ENCODE measurements around the gene PCGF2. TPM values are rescaled to one million over a fixed set of nuclear protein-coding genes. Genes with fewer than 3 reads are reported as not detected.

PCGF2 gene
- total RNA-seq, 1 experiment from 2014 or later, result 0.88 TPM

- DNase-seq (ENCODE audit: low read depth), result no peak
- in situ Hi-C loops (cut with HindIII; ENCODE audit: low pct_unique_long_range_greater_than_20kb, low sequenced_read_pairs), result no loop called here
Measured at GRCh38 chr17:38741461-38741860, 6.7 kb downstream of the PCGF2 start.

DNA sequence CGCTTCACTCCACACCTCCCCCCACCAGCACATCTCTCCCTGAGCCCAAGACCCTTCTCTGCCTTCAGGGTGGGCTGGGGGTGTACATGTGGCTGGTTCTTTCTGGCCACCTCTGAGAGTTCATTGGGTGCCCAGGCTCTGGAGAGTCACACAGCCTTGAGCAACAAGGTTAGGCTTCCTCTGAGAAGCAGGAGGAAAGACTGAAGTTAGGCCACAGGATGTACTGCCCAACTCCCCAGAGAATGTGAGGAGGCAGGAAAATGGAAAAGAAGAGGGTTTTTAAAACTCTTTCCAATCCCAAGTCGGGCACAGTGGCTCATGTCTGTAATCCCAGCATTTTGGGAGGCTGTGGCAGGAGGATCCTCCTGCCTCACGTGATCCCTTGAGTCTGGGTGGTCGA, 7.3 kb downstream of the PCGF2 start:
- no peak for DNase-seq (ENCODE audit: low read depth)
- in situ Hi-C loops (cut with HindIII; ENCODE audit: low pct_unique_long_range_greater_than_20kb, low sequenced_read_pairs), result no loop called here

- no peak for DNase-seq (ENCODE audit: low read depth)
- in situ Hi-C loops (cut with HindIII; ENCODE audit: low pct_unique_long_range_greater_than_20kb, low sequenced_read_pairs), result no loop called here
Measured at GRCh38 chr17:38740044-38740443, 8.1 kb downstream of the PCGF2 start.

- DNase-seq (ENCODE audit: low read depth), result no peak
- in situ Hi-C loops (cut with HindIII; ENCODE audit: low pct_unique_long_range_greater_than_20kb, low sequenced_read_pairs), result no loop called here
Measured at GRCh38 chr17:38739305-38739704, 8.8 kb downstream of the PCGF2 start.

- no peak for DNase-seq (ENCODE audit: low read depth)
- in situ Hi-C loops (cut with HindIII; ENCODE audit: low pct_unique_long_range_greater_than_20kb, low sequenced_read_pairs), result no loop called here
Measured at GRCh38 chr17:38738686-38739085, 9.4 kb downstream of the PCGF2 start.

DNA sequence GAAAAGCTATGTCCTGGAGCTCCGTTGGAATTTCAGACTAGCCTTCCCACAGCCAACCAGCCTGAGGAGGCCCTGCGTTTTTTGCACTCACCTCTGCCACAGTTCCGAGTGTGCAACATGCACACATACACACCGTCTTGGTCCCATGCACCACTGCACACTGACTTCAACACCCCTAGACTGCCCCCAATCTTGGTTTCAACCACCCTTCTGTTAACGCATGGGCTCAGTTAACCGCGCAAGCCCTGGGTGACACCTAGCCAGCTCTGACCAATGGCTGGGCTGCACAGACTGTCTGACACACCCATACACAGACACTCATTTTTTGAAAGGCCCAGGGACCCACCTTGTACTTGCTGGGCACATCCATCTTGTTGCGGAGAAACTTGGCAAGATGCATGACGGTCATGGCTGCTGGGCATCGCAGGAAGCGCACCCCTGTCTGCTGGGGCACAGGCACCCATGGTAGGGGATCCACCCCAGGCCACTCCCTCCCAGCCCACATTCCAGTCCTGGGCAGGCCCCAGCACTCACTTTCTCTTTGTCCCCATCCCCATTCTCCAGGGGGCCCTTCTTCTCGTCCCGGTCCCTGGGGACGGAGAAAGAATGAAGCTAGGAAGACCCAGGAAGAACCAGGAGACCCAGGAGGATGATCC, 10.0 kb downstream of the PCGF2 start:
- in situ Hi-C loops (cut with HindIII; ENCODE audit: low pct_unique_long_range_greater_than_20kb, low sequenced_read_pairs), result no loop called here
- no peak for DNase-seq (ENCODE audit: low read depth)

- peak; percentile 34 for DNase-seq (ENCODE audit: low read depth)
- in situ Hi-C loops (cut with HindIII; ENCODE audit: low pct_unique_long_range_greater_than_20kb, low sequenced_read_pairs), result no loop called here
Measured at GRCh38 chr17:38735161-38735997, 12.8 kb downstream of the PCGF2 start.

DNA sequence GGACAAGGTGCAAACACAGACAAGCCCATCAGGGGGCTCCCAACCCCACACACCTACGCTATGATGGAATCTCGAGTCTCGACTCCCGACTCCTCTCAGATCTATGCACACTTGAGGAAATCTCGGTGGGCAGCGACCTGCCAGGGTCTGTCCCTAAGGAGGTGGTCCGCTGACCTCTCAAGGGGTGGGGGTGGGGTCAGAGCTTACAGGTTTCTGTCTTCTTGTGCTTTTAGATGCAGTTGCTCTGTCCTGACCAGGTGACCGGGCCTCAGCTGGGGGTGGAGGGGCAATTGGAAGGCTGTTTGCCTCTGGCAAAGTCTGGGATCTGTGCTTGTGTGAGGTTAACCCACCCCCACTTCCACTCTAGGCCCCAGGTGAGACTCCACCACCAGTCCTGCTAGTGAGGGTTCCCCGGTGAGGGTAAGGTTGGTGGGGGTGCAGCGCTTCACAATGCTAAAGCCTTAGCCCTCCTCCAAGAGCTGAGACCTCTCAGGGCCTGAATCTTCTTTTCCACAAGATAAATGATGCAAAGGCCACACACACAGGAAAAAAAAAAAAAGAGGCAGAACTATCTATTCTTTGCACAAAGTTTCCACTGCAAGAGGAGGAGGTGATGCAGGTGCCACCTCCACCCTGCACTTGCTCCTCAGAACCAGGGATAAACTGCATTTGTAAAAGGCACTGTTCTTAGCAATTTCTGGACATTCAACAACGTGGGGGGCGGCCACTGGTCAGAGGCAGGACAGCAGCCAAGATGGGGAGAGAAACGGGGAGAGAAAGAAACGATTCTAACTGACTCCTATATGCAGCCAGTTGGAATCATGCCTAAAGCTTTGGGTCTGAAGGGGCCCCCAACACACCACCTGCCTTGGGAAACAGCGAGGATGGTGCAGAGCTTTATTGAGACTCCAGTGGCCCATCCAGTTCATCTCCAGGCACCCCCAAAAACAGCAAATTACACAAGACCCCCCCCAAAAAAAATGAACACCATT, 13.9 kb downstream of the PCGF2 start:
- in situ Hi-C loops (cut with HindIII; ENCODE audit: low pct_unique_long_range_greater_than_20kb, low sequenced_read_pairs), result no loop called here
- no peak for DNase-seq (ENCODE audit: low read depth)

DNA sequence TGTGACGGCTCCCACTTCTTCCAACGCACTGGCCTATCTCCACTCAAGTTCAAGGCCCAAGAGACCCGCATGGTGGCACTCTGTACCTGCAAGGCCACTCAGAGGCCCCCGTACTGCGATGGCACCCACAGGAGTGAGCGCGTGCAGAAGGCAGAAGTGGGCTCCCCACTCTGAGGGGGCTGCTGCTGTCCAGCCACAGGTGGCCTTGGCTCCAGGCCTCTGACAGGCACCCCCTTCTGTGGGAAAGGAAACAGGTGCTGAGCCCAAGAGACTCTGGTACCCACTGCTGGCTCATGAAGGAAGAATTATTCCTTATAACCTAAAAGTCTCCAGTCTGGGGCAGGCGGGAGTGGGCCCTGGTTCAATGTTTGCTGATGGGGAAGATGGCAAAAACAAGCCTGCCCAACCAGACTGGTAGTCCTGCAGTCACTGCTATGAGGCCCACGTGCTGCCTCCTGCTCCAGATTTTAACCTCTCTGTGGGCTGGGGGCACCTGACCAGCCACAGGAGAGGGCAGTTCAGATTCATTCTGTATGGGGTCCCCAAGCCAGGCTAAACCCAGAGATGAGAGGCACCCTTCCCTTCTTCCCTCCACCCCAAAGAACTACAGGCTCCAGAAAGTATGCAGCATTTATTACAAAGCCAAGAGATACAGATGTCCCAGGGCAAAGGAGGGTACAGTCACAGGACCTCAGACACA, 14.7 kb downstream of the PCGF2 start:
- in situ Hi-C loops (cut with HindIII; ENCODE audit: low pct_unique_long_range_greater_than_20kb, low sequenced_read_pairs), result no loop called here
- DNase-seq (ENCODE audit: low read depth), result no peak

DNA sequence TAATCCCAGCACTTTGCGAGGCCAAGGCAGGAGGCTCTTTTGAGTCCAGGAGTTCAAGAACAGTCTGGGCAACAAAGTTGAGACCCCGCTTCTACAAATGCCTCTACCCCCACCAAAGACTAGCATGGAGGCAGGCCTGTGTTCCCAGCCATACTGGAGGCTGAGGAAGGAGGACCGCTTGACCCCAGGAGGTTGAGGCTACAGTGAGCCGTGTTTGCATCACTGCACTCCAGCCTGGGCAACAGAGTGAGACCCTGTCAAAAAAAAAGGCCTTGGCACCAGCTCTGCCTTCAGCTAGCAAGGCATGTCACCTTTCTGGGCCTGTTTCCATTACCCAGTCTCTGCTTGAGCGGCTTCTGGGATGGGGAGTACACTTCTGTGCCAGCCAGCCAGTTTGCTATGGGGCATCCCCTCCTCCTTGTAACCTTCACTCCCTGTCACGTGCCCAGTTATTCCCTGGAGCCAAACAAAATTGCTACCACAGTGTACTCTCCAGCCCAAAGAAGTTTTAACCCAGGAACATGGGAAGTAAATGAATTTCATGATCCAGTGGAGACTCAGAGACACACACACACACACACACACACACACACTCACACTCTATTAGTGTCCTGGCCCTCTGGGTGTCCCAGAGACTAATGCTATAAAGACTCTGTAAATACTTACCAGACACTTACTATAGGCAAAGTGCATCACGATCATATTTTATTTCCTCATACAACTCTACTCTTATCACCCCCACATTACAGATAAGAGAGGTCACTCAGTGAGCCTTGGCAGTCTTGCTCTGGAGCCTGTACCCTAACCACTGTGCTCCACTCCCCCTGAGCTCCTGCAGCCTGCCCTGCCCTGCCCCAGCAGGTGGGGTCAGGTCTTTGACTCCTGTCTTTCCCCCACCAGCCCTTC, 15.5 kb downstream of the PCGF2 start:
- in situ Hi-C loops (cut with HindIII; ENCODE audit: low pct_unique_long_range_greater_than_20kb, low sequenced_read_pairs), result no loop called here
- peak; percentile 34 for DNase-seq (ENCODE audit: low read depth)

DNA sequence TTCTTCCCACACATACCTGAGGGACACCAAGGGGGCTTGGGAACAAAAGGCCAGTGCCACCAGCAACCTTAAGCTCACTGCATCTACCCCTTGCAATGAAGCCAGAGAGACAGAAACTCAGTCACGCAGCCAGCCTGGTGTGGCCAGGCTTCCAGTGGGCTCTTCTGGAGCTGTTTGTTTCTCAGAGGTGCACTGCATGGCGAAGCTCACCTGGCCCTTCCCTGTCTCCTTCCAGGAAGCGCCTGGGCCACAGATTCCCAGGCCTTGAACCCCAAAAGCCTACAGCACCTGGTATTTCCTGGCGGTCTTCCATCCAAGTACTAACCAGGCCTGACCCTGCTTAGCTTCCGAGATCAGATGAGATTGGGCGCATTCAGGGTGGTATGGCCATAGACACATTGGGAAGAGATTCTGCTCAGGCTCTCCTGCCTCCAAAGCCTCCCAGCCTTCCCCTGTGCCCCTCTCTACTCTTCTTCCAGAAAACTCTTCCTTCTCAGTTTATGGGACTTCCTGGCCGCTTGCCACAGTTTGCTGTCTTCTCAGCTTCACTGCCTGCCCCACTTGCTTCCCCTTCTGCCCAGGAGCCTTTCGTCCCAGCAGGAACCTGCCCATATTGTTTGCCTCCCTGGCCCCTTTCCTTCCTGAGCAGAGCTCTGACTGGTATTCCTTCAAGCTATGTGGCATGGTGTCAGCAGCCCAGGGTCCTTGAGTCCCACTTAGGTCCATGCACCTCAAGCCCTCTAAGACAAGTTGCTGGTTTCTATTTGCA, 16.4 kb downstream of the PCGF2 start:
- in situ Hi-C loops (cut with HindIII; ENCODE audit: low pct_unique_long_range_greater_than_20kb, low sequenced_read_pairs), result no loop called here
- no peak for DNase-seq (ENCODE audit: low read depth)

DNA sequence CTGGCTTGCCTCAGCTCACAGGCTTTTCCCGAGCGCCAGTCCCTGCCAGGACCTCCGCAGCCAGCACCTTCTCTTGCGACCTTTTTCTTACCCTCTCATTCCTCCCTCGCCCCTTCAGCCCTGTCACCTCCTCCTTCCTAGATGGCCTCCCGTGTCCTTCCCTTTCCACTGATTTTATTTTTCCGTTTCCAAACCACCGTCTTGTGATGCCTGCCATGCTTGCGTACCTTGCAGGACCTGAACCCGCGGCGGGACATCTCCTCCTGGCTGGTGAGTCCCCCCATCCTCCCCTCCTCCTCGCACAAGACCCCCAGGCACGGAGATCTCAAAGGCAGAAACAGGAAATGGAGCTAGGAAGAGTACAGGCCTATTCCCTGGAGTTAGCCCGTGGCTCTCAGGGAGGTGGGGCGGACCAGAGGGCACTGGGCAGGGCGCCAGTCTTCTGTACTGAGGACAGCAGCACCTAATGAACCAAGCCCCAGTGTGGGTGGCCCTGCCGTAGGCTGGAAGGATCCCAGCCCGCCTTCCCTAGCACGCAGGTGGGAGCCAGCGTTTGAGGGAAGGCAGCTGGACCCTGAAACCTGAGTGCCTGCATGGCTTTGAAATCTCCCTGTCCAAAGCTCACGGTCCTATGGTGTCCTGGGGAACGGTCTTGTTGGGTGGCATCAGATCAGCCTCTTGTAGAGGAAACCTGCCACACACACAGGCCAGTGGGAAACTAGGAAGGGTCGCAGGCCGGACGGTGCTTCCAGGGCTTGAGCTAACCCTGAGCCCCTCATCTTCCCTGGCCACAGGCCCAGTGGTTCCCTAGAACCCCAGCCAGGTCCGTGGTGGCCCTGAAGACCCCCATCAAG, 17.4 kb downstream of the PCGF2 start:
- peak; percentile 79 for DNase-seq (ENCODE audit: low read depth)
- in situ Hi-C loops (cut with HindIII; ENCODE audit: low pct_unique_long_range_greater_than_20kb, low sequenced_read_pairs), result no loop called here

DNA sequence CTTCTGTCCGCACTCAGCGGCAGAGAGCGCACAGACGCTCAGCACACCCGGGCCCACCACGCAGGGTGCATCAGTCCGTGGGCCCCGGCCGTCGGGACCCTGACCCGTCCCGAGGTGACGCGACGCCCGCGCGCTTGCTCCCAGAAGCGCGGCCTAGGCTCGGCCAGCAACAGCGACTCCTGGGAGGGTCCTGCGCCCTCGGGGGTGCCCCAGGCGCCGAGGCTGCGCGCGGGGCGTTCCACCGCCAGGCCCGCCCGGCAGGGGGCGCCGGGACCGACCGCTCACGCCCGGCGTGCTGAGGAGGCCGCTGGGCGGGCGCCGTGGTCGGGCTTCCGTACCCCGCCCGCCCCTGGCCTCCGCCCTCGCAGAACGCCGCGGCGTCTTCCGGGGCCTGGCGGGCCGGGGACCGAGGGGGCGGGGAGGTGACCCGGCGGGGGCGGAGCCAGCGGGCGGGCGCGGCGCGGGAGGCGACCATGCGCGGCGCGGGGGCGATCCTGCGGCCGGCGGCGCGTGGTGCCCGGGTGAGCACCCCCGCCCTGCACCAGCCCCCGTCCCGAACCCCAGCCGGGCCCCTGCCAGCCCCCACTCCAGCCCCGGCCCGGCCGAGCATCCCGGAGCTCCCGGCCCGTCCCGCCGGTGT, 18.1 kb downstream of the PCGF2 start, which contains the start of gene CISD3:
Gene CISD3, plus strand, starts transcription at position 456 of the 640 bp plus-strand sequence. Its CDS starts 18 bp downstream, at position 474.
- in situ Hi-C loops (cut with HindIII; ENCODE audit: low pct_unique_long_range_greater_than_20kb, low sequenced_read_pairs), result no loop called here

DNA sequence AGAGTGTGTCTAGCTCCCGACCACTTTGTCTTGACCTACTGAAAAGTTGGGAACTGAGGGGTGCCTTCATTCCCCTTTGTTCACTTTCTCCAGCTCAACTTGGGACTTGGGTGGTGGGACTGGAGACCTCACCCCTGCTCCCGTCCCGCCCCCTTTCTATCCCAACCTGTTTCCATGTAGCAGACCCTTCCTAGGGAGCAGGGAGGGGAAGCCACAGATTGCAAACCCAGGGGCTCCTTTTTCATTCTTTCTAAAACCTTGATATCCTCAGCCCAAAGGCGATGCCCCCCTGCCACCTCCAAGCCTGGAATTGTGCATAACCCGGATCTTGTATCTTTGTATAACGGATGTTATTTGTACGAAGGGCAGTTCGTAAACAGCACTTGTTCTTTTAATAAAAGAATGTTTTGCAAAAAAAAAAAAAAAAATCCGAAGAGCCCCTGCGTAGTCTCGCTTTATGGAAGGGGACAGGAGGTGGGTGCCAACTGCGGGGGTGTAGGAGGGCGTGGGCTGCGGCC, 18.7 kb downstream of the PCGF2 start:
- in situ Hi-C loops (cut with HindIII; ENCODE audit: low pct_unique_long_range_greater_than_20kb, low sequenced_read_pairs), result no loop called here
- no peak for DNase-seq (ENCODE audit: low read depth)

More for the DNA sequence above, 18.1 kb downstream of the PCGF2 start, which contains the start of gene CISD3:
- DNase-seq (ENCODE audit: low read depth), result peak; percentile 77

DNA sequence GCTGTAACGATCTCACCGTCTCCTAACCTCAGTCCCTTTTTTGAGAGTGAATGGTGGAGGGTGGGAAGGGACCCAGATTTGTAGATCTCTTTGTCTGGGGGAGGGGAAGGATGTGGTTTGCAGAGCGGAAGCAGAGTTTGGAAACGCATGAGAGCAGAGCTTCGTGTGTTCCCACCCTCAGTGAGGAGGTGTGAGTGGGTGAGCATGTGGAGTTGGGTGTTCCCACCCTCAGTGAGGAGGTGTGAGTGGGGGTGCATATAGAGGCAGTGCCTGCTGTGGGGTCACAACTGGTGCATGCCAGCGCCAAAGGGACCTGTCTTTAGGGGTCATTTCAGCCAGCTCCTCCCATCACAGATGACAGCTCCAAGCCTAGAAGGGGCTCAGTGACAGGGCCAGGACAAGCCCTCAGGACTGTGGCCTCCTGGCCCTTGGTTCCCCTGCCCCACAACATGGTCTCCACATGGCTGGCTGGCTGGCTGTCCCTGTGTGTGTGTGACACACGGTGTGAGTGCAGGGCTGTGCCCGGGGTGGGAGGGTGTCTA, 19.8 kb downstream of the PCGF2 start:
- DNase-seq (ENCODE audit: low read depth), result no peak
- in situ Hi-C loops (cut with HindIII; ENCODE audit: low pct_unique_long_range_greater_than_20kb, low sequenced_read_pairs), result no loop called here

Data from Caki2 (cell line).